Muscle of leg (tissue), 11 donors: ENCODE results near the gene ELF2. TPM values are rescaled to one million over a fixed set of nuclear protein-coding genes. Genes with fewer than 3 reads are reported as not detected.
"Not testable (repeated sequence)": the region's sequence is repeated elsewhere in the genome, so short reads cannot be mapped to it uniquely, and the experiment has no call there.

Experiments
- DNase-seq: peaks from one replicate; pipeline ENCODE4 v3.0.0; 2013
- H3K27ac ChIP-seq: one replicate; pipeline ENCODE4 v1.5.1; 2013; ENCODE audit warnings: mild to moderate bottlenecking, low read length, control low read depth
- H3K27me3 ChIP-seq: one replicate; pipeline ENCODE4 v1.6.1; 2013; ENCODE audit warnings: low read length; ENCODE audit not compliant: control insufficient read depth, insufficient read depth
- H3K36me3 ChIP-seq: one replicate; pipeline ENCODE4 v1.6.1; 2013; ENCODE audit warnings: low read length; ENCODE audit not compliant: control insufficient read depth, insufficient read depth
- H3K4me1 ChIP-seq: one replicate; pipeline ENCODE4 v1.6.1; 2013; ENCODE audit warnings: low read length; ENCODE audit not compliant: control insufficient read depth, insufficient read depth
- H3K4me3 ChIP-seq: one replicate; pipeline ENCODE4 v1.5.1; 2013; ENCODE audit warnings: low read length, control low read depth
- H3K9me3 ChIP-seq: replicated peaks from 2 replicates; pipeline ENCODE4 v1.6.1; 2013; ENCODE audit warnings: low read depth, low read length; ENCODE audit not compliant: control insufficient read depth
- WGBS: methylation state at CpG from one replicate; pipeline ENCODE4 v1.1.5; 2013; ENCODE audit warnings: missing lambda C conversion rate; ENCODE audit not compliant: insufficient coverage; 5-methylcytosine and 5-hydroxymethylcytosine counted together
- polyA plus RNA-seq, 8 donors: library from polyadenylated mRNA; unstranded; fragments of 120-200 nt; gene quantifications; one replicate each; pipeline versions ENCODE4 v1.2.1 to v1.2.3, GENCODE V29; 2013; ENCODE audit warnings: inconsistent platforms in 1 of 8, low replicate concordance in 1 of 8; ENCODE audit not compliant: insufficient read length in 8 of 8, insufficient read depth in 1 of 8
- total RNA-seq: library from RNA; stranded (reverse); fragments of 120-200 nt; gene quantifications from one replicate; pipeline ENCODE4 v1.2.4, GENCODE V29; 2013

The ELF2 gene
- total and polyA plus RNA-seq, 9 donors, result 36.9 to 58.8 (median 42.7) TPM

GRCh38 chr4:139170932-139171331 is 6.1 kb downstream of the ELF2 start:
- Histone ChIP-seq H3K9me3 (no peaks in the 10 kb centered on the region), H3K27ac (no peak overlapping the region), H3K4me1 (peaks cover 5% of the 10 kb centered on the region), H3K4me3 (no peak overlapping the region), H3K27me3 (no peaks in the 10 kb centered on the region), H3K36me3 (no peaks in the 10 kb centered on the region)
- WGBS, result 90% methylated on average over 2 of the region's 6 CpGs
- DNase-seq, result no peak

- Histone ChIP-seq H3K9me3 (no peaks in the 10 kb centered on the region), H3K27ac (no peak overlapping the region), H3K4me3 (no peak overlapping the region), H3K27me3 (no peaks in the 10 kb centered on the region), H3K4me1 (peaks cover 2% of the 10 kb centered on the region), H3K36me3 (no peaks in the 10 kb centered on the region)
- WGBS, result no CpG with 5 or more reads among the region's 5 CpGs
- DNase-seq, result peak; percentile 32
These were observed 9.1 kb downstream of the ELF2 start for GRCh38 chr4:139167774-139168444.

GRCh38 chr4:139164731-139165130 is 12.3 kb downstream of the ELF2 start:
- WGBS, result no CpG with 5 or more reads among the region's 1 CpG
- Histone ChIP-seq H3K4me3 (no peak overlapping the region), H3K9me3 (no peaks in the 10 kb centered on the region), H3K27ac (no peak overlapping the region), H3K27me3 (no peaks in the 10 kb centered on the region), H3K36me3 (no peaks in the 10 kb centered on the region), H3K4me1 (no peaks in the 10 kb centered on the region)
- no peak for DNase-seq

GRCh38 chr4:139163806-139164206 is 13.2 kb downstream of the ELF2 start:
- no peak overlapping the region for H3K27ac ChIP-seq
- no peak for DNase-seq
- 94% methylated on average over 2 of the region's 2 CpGs for WGBS
- no peaks in the 10 kb centered on the region for H3K27me3 ChIP-seq
- no peaks in the 10 kb centered on the region for H3K4me1 ChIP-seq
- H3K4me3 ChIP-seq, result no peak overlapping the region
- H3K36me3 ChIP-seq, result no peaks in the 10 kb centered on the region
- no peaks in the 10 kb centered on the region for H3K9me3 ChIP-seq

- 82% methylated on average over 7 of the region's 9 CpGs for WGBS
- not testable (repeated sequence) for H3K36me3 ChIP-seq, DNase-seq, H3K27me3 ChIP-seq, H3K27ac ChIP-seq, H3K4me1 ChIP-seq, H3K9me3 ChIP-seq, H3K4me3 ChIP-seq
These were observed 19.0 kb downstream of the ELF2 start for GRCh38 chr4:139157977-139158376.

GRCh38 chr4:139154952-139155557 is 22.0 kb downstream of the ELF2 start:
- Histone ChIP-seq H3K9me3 (no peaks in the 10 kb centered on the region), H3K4me3 (no peak overlapping the region), H3K4me1 (no peaks in the 10 kb centered on the region), H3K27me3 (no peaks in the 10 kb centered on the region), H3K36me3 (no peaks in the 10 kb centered on the region), H3K27ac (no peak overlapping the region)
- 75% methylated on average over 2 of the region's 5 CpGs for WGBS
- no peak for DNase-seq

- H3K4me1 ChIP-seq, result no peaks in the 10 kb centered on the region
- H3K36me3 ChIP-seq, result no peaks in the 10 kb centered on the region
- no peak overlapping the region for H3K4me3 ChIP-seq
- DNase-seq, result no peak
- no peak overlapping the region for H3K27ac ChIP-seq
- WGBS, result no CpG with 5 or more reads among the region's 1 CpG
- H3K27me3 ChIP-seq, result no peaks in the 10 kb centered on the region
- no peaks in the 10 kb centered on the region for H3K9me3 ChIP-seq
These were observed 22.5 kb downstream of the ELF2 start for GRCh38 chr4:139154538-139154937.

- H3K4me1 ChIP-seq, result no peaks in the 10 kb centered on the region
- no peaks in the 10 kb centered on the region for H3K27me3 ChIP-seq
- no peak overlapping the region for H3K4me3 ChIP-seq
- H3K36me3 ChIP-seq, result no peaks in the 10 kb centered on the region
- no peak for DNase-seq
- H3K27ac ChIP-seq, result no peak overlapping the region
- H3K9me3 ChIP-seq, result no peaks in the 10 kb centered on the region
- no CpG with 5 or more reads among the region's 2 CpGs for WGBS
These were observed 22.9 kb downstream of the ELF2 start for GRCh38 chr4:139154134-139154421.

GRCh38 chr4:139153411-139154133 is 23.4 kb downstream of the ELF2 start:
- no CpG with 5 or more reads among the region's 1 CpG for WGBS

GRCh38 chr4:139152249-139152648 is 24.8 kb downstream of the ELF2 start:
- no peaks in the 10 kb centered on the region for H3K9me3 ChIP-seq
- no peaks in the 10 kb centered on the region for H3K36me3 ChIP-seq
- no peaks in the 10 kb centered on the region for H3K27me3 ChIP-seq
- H3K4me3 ChIP-seq, result no peak overlapping the region
- H3K4me1 ChIP-seq, result no peaks in the 10 kb centered on the region
- no peak for DNase-seq
- no CpG with 5 or more reads among the region's 2 CpGs for WGBS
- no peak overlapping the region for H3K27ac ChIP-seq

More at GRCh38 chr4:139153411-139154133, 23.4 kb downstream of the ELF2 start:
- H3K9me3 ChIP-seq, result no peaks in the 10 kb centered on the region
- no peak for DNase-seq
- no peak overlapping the region for H3K4me3 ChIP-seq
- H3K4me1 ChIP-seq, result no peaks in the 10 kb centered on the region
- no peak overlapping the region for H3K27ac ChIP-seq
- no peaks in the 10 kb centered on the region for H3K27me3 ChIP-seq
- no peaks in the 10 kb centered on the region for H3K36me3 ChIP-seq
